Adipocyte (in vitro differentiated cells): Measurements from ENCODE around the gene JADE2.
"Not testable (repeated sequence)": the region's sequence is repeated elsewhere in the genome, so short reads cannot be mapped to it uniquely, and the experiment has no call there.

ENCODE experiments used
- DNase-seq: peaks from one replicate; pipeline ENCODE4 v3.0.0-alpha.2; 2015; ENCODE audit warnings: low read depth
- H3K27me3 ChIP-seq: replicated peaks from 2 replicates; pipeline ENCODE4 v1.7.0; 2013; ENCODE audit warnings: mild to moderate bottlenecking, low read length, moderate library complexity; ENCODE audit not compliant: control insufficient read depth, insufficient read depth
- H3K36me3 ChIP-seq: 2 replicates; pipeline ENCODE4 v1.7.0; 2013; ENCODE audit warnings: low read length, mild to moderate bottlenecking, moderate library complexity; ENCODE audit not compliant: control insufficient read depth, insufficient read depth, severe bottlenecking
- H3K4me1 ChIP-seq: 2 replicates; pipeline ENCODE4 v1.7.0; 2013; ENCODE audit warnings: mild to moderate bottlenecking, low read length, moderate library complexity; ENCODE audit not compliant: control insufficient read depth, insufficient read depth
- H3K4me3 ChIP-seq: 2 replicates; pipeline ENCODE4 v1.7.0; 2013; ENCODE audit warnings: mild to moderate bottlenecking, low read length, moderate library complexity
- H3K9ac ChIP-seq: 2 replicates; pipeline ENCODE4 v1.7.0; 2013; ENCODE audit warnings: mild to moderate bottlenecking, low read length, moderate library complexity
- H3K9me3 ChIP-seq: 2 replicates; pipeline ENCODE4 v1.7.0; 2013; ENCODE audit warnings: mild to moderate bottlenecking, low read length, moderate library complexity; ENCODE audit not compliant: control insufficient read depth

The JADE2 gene

DNA sequence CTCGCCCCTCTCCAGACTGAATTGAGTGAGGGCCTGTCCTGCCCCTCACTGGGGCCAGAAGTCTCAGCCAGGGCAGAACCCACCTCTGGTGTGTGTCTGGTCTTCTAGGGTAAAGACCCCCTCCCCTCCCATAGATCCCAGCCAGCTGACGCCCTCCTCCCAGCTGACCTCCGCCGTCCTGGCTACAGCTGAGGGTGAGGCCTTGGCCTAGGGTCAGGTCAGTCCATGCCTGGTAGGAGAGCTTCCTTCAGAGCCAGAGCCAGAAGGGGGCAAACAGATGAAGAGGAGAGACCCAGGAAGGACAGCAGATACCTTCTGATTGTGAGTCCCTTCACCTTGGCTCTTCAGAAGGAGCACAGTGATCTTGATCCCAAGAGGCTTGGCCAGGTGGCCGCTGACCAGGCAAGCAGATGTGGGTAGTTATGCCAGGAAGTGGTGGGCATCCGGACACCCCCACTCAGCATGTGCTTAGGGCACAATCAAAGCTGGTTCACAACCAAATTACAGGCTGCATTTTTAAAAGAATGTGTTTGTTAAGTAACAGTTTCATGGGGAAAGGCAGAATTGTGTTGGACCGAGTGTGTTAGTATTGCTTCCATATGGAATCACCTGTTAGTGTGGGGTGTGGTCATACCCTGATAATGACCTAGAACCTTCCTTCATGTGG is 29.9 kb downstream of the JADE2 start:
- no peak for DNase-seq
- Histone ChIP-seq H3K9ac (no peak overlapping the region), H3K27me3 (no peaks in the 10 kb centered on the region), H3K9me3 (no peaks in the 10 kb centered on the region), H3K4me3 (no peak overlapping the region), H3K4me1 (peaks cover 53% of the 10 kb centered on the region), H3K36me3 (peaks cover 18% of the 10 kb centered on the region)

DNA sequence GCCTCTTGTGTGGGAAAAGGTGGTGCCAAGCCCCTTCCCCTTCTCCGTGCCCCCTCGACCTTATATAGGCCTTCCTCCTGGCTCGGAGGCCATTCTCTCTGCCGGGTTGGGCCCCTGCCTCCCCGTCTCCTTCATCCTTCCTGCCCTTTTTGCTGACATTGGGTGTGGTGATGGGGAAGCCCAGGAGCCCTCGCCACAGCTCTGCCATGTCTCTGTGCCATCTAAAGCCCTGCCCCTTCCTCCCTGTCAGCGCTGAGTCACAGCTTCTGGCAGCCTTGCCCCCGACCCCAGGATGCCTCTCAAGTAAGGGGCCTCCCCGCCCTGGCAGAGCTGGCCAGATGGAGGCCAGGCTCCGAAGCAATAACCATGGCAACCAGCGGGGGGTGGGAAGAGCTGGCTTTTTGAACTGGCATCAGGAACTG is 30.4 kb downstream of the JADE2 start:
- Histone ChIP-seq H3K4me1 (peaks cover 48% of the 10 kb centered on the region), H3K36me3 (peaks cover 23% of the 10 kb centered on the region), H3K9ac (no peak overlapping the region), H3K9me3 (no peaks in the 10 kb centered on the region), H3K27me3 (no peaks in the 10 kb centered on the region), H3K4me3 (no peak overlapping the region)
- DNase-seq: peak; percentile 78

GRCh38 chr5:134556588-134556987 is 31.1 kb downstream of the JADE2 start:
- H3K9ac ChIP-seq, H3K27me3 ChIP-seq, H3K4me3 ChIP-seq, DNase-seq, H3K9me3 ChIP-seq: not testable (repeated sequence)
- Histone ChIP-seq H3K36me3 (peaks cover 30% of the 10 kb centered on the region), H3K4me1 (peaks cover 44% of the 10 kb centered on the region)

DNA sequence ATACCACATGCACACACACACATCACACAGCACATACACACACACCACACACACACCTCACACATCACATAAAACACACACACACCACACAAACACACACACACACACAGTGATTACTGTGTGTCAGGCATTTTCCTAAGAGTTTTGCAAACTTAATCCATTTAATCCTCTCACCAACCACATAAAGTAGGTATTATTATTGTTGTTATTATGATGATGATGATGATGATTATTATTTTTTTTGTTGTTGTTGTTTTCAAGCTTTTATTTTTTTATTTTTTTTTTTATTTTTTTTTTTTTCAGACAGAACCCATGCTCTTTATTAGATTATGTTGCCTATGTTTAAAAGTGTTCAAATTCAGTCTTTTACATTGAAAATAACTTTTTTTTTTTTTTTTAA is 31.5 kb downstream of the JADE2 start:
- no peaks in the 10 kb centered on the region for H3K9me3 ChIP-seq
- H3K9ac ChIP-seq: no peak overlapping the region
- H3K4me1 ChIP-seq: peaks cover 44% of the 10 kb centered on the region
- H3K36me3 ChIP-seq: peaks cover 32% of the 10 kb centered on the region
- H3K27me3 ChIP-seq: no peaks in the 10 kb centered on the region
- no peak for DNase-seq
- H3K4me3 ChIP-seq: no peak overlapping the region

DNA sequence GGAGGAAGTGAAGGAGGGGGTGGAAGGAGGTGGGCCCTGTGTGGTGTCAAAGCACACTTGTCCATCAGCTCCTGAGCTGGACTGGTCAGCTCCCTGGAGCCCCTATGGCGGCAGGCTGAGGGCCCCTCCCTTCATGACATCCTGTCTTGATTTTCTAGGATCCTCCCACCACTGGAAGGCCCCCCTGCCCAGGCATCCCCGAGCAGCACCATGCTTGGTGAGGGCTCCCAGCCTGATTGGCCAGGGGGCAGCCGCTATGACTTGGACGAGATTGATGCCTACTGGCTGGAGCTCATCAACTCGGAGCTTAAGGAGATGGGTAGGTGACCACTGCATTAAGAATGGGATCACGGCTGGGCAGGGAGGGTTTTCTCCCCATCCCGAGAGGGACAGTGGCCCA is 34.2 kb downstream of the JADE2 start:
- Histone ChIP-seq H3K27me3 (no peaks in the 10 kb centered on the region), H3K9ac (no peak overlapping the region), H3K4me1 (peaks cover 21% of the 10 kb centered on the region), H3K4me3 (no peak overlapping the region), H3K9me3 (no peaks in the 10 kb centered on the region), H3K36me3 (peaks cover 57% of the 10 kb centered on the region)
- DNase-seq: no peak

- H3K4me3 ChIP-seq: no peak overlapping the region
- H3K4me1 ChIP-seq: peaks cover 11% of the 10 kb centered on the region
- H3K9me3 ChIP-seq: no peaks in the 10 kb centered on the region
These were observed 35.2 kb downstream of the JADE2 start for GRCh38 chr5:134560698-134561097.

GRCh38 chr5:134561871-134562296 is 36.4 kb downstream of the JADE2 start:
- H3K4me1 ChIP-seq: peaks cover 6% of the 10 kb centered on the region
- H3K4me3 ChIP-seq: no peak overlapping the region
- no peaks in the 10 kb centered on the region for H3K27me3 ChIP-seq
- no peaks in the 10 kb centered on the region for H3K9me3 ChIP-seq
- peak overlapping the region; percentile 10 for H3K9ac ChIP-seq
- peak; percentile 52 for DNase-seq
- H3K36me3 ChIP-seq: peaks cover 73% of the 10 kb centered on the region

More at GRCh38 chr5:134560698-134561097, 35.2 kb downstream of the JADE2 start:
- peaks cover 66% of the 10 kb centered on the region for H3K36me3 ChIP-seq
- no peak for DNase-seq
- H3K9ac ChIP-seq: no peak overlapping the region
- no peaks in the 10 kb centered on the region for H3K27me3 ChIP-seq

DNA sequence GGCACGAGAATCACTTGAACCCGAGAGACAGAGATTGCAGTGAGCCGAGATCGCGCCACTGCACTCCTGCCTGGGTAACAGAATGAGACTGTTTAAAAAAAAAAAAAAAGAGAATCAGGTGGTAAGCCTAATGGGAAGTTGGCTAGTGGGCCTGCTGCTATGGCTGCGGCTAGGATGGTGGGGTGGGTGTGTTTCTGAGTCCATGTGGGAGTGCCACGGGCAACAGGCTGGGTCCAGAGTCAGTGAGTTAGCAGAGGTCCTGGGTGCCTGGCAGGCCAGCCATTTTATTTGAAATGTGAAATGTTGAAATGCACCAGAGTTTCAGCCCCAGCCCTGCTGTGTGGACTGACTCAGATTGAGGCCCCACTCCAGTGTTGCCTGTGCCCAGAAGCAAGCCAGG is 37.8 kb downstream of the JADE2 start:
- peaks cover 15% of the 10 kb centered on the region for H3K4me1 ChIP-seq
- H3K36me3 ChIP-seq: peaks cover 72% of the 10 kb centered on the region
- H3K4me3 ChIP-seq: no peak overlapping the region
- DNase-seq: no peak
- no peaks in the 10 kb centered on the region for H3K27me3 ChIP-seq
- H3K9me3 ChIP-seq: no peaks in the 10 kb centered on the region
- H3K9ac ChIP-seq: no peak overlapping the region

- H3K4me1 ChIP-seq: peaks cover 23% of the 10 kb centered on the region
- no peaks in the 10 kb centered on the region for H3K27me3 ChIP-seq
- H3K36me3 ChIP-seq: peaks cover 72% of the 10 kb centered on the region
- no peak for DNase-seq
- no peak overlapping the region for H3K4me3 ChIP-seq
- H3K9ac ChIP-seq: no peak overlapping the region
- H3K9me3 ChIP-seq: no peaks in the 10 kb centered on the region
These were observed 38.5 kb downstream of the JADE2 start for GRCh38 chr5:134563962-134564361.

GRCh38 chr5:134564396-134564795 is 38.9 kb downstream of the JADE2 start:
- Histone ChIP-seq H3K4me3 (no peak overlapping the region), H3K9me3 (no peaks in the 10 kb centered on the region), H3K9ac (no peak overlapping the region), H3K27me3 (no peaks in the 10 kb centered on the region), H3K4me1 (peaks cover 27% of the 10 kb centered on the region), H3K36me3 (peaks cover 72% of the 10 kb centered on the region)
- no peak for DNase-seq

DNA sequence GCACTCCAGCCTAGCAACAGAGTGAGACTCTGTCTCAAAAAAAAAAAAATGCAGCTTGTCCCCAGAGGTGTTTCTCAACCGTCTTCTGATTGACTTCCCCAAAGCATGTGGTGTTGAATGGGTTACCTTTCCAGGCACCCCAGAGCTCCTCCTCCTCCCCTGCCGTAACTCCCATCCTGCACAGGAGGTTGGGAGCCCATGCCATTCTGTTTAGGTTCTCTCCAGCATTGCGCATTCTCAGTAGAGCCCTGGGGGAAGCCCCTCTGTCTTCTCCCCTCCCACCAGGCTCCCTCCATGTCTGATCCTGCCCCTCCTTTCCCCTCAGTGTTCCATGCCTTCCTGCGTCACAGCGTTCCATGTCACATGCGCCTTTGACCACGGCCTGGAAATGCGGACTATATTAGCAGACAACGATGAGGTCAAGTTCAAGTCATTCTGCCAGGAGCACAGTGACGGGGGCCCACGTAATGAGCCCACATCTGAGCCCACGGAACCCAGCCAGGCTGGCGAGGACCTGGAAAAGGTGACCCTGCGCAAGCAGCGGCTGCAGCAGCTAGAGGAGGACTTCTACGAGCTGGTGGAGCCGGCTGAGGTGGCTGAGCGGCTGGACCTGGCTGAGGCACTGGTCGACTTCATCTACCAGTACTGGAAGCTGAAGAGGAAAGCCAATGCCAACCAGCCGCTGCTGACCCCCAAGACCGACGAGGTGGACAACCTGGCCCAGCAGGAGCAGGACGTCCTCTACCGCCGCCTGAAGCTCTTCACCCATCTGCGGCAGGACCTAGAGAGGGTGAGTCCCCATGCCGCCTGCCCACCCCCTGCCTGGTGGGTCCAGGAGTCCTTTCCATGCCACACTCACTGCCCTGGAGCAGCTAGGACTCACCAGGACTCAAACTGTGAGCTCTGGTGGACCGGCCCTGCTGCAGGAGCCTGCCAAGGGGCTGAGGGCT is 40.6 kb downstream of the JADE2 start:
- Histone ChIP-seq H3K4me1 (peaks cover 41% of the 10 kb centered on the region), H3K4me3 (no peak overlapping the region), H3K9me3 (no peaks in the 10 kb centered on the region), H3K27me3 (no peaks in the 10 kb centered on the region), H3K36me3 (peaks cover 69% of the 10 kb centered on the region), H3K9ac (no peak overlapping the region)
- no peak for DNase-seq
